Body of pancreas (tissue), 4 donors: ENCODE results near the gene RAD51B. TPM values are rescaled to one million over a fixed set of nuclear protein-coding genes. Genes with fewer than 3 reads are reported as not detected.
"Not testable (repeated sequence)": the region's sequence is repeated elsewhere in the genome, so short reads cannot be mapped to it uniquely, and the experiment has no call there.

ENCODE experiments used
- ATAC-seq: fragments of 150-250 bp; one replicate; pipeline ENCODE4 v1.9.1; 2016
- DNase-seq, 4 donors: peaks; one replicate each; pipeline ENCODE4 v3.0.0-alpha.2; 2019
- H3K27ac ChIP-seq, 4 donors: fragments of 200-600 bp; sonication (generic); 1 replicate in 3 of 4; 2 replicates in 1 of 4; pipeline versions ENCODE4 v1.5.1 to v1.6.1; 2016 to 2019; ENCODE audit warnings: mild to moderate bottlenecking in 1 of 4, mixed read lengths in 1 of 4, moderate library complexity in 1 of 4
- H3K27me3 ChIP-seq, 2 donors: fragments of 200-600 bp; sonication (generic); one replicate each; pipeline ENCODE4 v1.6.0; 2016; ENCODE audit warnings: mild to moderate bottlenecking in 1 of 2
- H3K36me3 ChIP-seq, 2 donors: fragments of 200-600 bp; sonication (generic); replicated peaks in 1 of 2; 2 replicates each; pipeline ENCODE4 v1.5.1; 2016; ENCODE audit warnings: low read depth in 2 of 2; ENCODE audit not compliant: insufficient read depth in 1 of 2
- H3K4me1 ChIP-seq: fragments of 200-600 bp; sonication (generic); one replicate; pipeline ENCODE4 v1.6.0; 2016
- H3K4me3 ChIP-seq, 2 donors: fragments of 200-600 bp; sonication (generic); 1 replicate in 1 of 2; 2 replicates in 1 of 2; pipeline ENCODE4 v1.5.1; 2016 to 2019
- H3K9me3 ChIP-seq, 3 donors: fragments of 200-600 bp; sonication (generic); 1 replicate in 2 of 3; 2 replicates in 1 of 3; pipeline ENCODE4 v1.5.1; 2016
- POLR2A ChIP-seq, 3 donors: fragments of 450-650 bp; IDR thresholded peaks; one replicate each; pipeline ENCODE4 v1.6.1; 2016; ENCODE audit warnings: antibody characterized with exemption in 3 of 3, mild to moderate bottlenecking in 2 of 3
- WGBS, 2 donors: methylation state at CpG; one replicate each; pipeline ENCODE4 v1.1.5; 2017; 5-methylcytosine and 5-hydroxymethylcytosine counted together
- intact Hi-C: fragments of 100-400 bp; cut with DNase I; formaldehyde crosslinking; loops from one replicate; pipeline ENCODE4 v1.15.1; 2023
- total RNA-seq, 2 donors: library from RNA; depleted of rRNA; stranded (reverse); fragments of >200 nt; gene quantifications; one replicate each; pipeline ENCODE4 v1.1.0, GENCODE V29; 2016
- TF ChIP-seq, protein P1 (sequence below), 7 experiments: fragments of 450-650 bp in 4 of 7; fragments of 200-600 bp in 3 of 7; sonication (generic) in 3 of 7; IDR thresholded peaks; one replicate each; pipeline ENCODE4 v1.5.1; 2016 to 2019; ENCODE audit warnings: antibody characterized with exemption in 7 of 7

Gene RAD51B
- total RNA-seq, 2 donors from 2014 or later = 12.2 to 29.6 TPM

DNA sequence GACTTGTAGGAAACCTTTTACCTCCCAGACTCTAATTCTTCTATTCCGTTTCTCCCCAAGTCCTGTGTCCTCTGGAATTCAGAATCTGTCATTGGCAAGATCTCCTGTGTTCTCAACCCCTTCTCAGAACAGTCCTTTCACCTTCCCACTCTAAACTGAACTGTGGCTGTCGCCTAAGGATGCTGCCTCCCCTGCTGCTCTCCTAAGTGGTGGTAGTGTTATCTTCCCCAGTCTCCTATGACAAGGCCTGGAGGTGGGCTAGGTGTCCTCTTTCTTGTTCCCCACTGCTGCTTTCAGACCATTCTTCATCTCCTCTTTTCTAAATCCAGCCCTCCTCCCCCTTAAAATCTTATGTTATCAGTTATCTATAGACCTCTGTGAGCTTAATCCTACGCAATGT is 397.4 kb downstream of the RAD51B start:
- no peak for DNase-seq
- Histone ChIP-seq H3K27me3 (no peaks in the 10 kb centered on the region), H3K4me1 (peaks cover 27% of the 10 kb centered on the region), H3K9me3 (no peaks in the 10 kb centered on the region), H3K4me3 (no peak overlapping the region), H3K27ac (no peak overlapping the region), H3K36me3 (no peaks in the 10 kb centered on the region)
- WGBS, 2 donors = 90 to 97% methylated on average over 3 of the region's 3 CpGs
- ATAC-seq = no peak
- intact Hi-C loops = no loop called here
- TF ChIP-seq, protein P1, sequence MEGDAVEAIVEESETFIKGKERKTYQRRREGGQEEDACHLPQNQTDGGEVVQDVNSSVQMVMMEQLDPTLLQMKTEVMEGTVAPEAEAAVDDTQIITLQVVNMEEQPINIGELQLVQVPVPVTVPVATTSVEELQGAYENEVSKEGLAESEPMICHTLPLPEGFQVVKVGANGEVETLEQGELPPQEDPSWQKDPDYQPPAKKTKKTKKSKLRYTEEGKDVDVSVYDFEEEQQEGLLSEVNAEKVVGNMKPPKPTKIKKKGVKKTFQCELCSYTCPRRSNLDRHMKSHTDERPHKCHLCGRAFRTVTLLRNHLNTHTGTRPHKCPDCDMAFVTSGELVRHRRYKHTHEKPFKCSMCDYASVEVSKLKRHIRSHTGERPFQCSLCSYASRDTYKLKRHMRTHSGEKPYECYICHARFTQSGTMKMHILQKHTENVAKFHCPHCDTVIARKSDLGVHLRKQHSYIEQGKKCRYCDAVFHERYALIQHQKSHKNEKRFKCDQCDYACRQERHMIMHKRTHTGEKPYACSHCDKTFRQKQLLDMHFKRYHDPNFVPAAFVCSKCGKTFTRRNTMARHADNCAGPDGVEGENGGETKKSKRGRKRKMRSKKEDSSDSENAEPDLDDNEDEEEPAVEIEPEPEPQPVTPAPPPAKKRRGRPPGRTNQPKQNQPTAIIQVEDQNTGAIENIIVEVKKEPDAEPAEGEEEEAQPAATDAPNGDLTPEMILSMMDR (IDR thresholded peaks at IDR 0.05) = no peak

DNA sequence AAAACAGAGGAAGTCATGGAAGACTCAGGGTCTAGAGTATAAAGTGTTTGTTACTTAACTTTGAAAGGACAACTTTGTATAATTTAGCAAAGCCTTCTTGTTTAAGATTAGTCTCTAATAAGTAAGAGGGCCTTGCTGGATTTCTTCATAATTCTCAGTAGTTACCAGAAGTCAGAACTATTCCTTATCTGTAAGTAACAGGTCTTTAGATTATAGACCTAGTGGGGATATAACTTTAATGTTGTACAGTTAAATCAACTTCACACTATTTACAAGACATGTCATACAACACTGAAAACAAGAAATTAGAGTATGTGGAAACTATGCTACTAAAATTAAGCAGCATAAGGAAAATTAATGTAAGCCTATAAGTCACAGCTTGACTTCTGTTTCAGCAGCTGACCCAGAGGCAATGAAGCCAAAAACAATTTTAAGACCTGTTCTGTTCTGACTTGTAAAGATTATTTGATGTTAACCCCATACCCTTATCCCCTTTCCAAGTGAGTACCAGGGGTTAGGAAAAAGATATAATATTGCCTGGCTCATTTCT is 398.3 kb downstream of the RAD51B start:
- H3K27me3 ChIP-seq = no peaks in the 10 kb centered on the region
- H3K27ac ChIP-seq = no peak overlapping the region
- no peaks in the 10 kb centered on the region for H3K36me3 ChIP-seq
- H3K9me3 ChIP-seq = no peaks in the 10 kb centered on the region
- intact Hi-C loops = no loop called here
- H3K4me3 ChIP-seq = no peak overlapping the region
- H3K4me1 ChIP-seq = peaks cover 22% of the 10 kb centered on the region
- TF ChIP-seq POLR2A (IDR thresholded peaks at IDR 0.05) = no peak
- TF ChIP-seq, protein P1 (IDR thresholded peaks at IDR 0.05) = no peak
- no peak for ATAC-seq
- no peak for DNase-seq

DNA sequence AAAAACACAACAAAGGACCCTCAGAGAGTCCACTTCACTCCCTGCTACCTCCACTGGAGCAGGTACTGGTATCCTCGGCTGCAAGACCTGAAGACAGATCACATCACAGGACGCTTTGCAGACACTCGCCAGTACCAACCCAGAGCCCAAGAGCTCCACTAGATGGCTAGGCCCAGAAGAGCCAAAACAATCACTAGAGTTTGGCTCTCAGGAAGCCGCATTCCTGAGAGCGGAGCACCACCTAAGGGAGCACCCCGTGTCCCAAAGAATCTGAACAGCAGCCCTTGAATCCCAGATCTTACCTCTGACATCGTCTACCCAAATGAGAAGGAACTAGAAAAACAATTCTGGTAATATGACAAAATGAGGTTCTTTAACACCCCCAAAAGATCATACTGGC is 399.8 kb downstream of the RAD51B start:
- Histone ChIP-seq H3K9me3 (no peaks in the 10 kb centered on the region), H3K27ac (no peak overlapping the region), H3K27me3 (no peaks in the 10 kb centered on the region), H3K4me3 (no peak overlapping the region), H3K4me1 (peaks cover 22% of the 10 kb centered on the region), H3K36me3 (no peaks in the 10 kb centered on the region)
- no peak for TF ChIP-seq POLR2A (IDR thresholded peaks at IDR 0.05)
- TF ChIP-seq, protein P1 (IDR thresholded peaks at IDR 0.05) = no peak
- 92 to 97% methylated on average over 5 to 7 of the region's 7 CpGs for WGBS, 2 donors
- DNase-seq = no peak
- ATAC-seq = no peak
- intact Hi-C loops = no loop called here

DNA sequence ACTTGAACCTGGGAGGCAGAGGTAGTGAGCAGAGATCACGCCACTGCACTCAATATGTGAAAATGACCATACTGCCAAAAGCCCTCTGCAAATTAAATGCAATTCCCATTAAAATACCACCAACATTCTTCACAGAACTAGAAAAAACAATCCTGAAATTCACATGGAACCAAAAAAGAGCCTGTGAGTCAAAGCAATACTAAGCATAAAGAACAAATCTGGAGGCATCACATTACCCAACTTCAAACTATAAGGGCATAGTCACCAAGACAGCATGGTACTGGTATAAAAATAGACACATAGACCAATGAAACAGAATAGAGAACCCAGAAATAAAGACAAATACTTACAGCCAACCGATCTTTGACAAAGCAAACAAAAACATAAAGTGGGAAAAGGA is 401.5 kb downstream of the RAD51B start:
- H3K36me3 ChIP-seq, DNase-seq, H3K27me3 ChIP-seq, ATAC-seq, H3K4me3 ChIP-seq, H3K9me3 ChIP-seq, intact Hi-C loops, H3K27ac ChIP-seq: not testable (repeated sequence)
- 78 to 92% methylated on average over 2 of the region's 2 CpGs for WGBS, 2 donors
- H3K4me1 ChIP-seq = peaks cover 12% of the 10 kb centered on the region

DNA sequence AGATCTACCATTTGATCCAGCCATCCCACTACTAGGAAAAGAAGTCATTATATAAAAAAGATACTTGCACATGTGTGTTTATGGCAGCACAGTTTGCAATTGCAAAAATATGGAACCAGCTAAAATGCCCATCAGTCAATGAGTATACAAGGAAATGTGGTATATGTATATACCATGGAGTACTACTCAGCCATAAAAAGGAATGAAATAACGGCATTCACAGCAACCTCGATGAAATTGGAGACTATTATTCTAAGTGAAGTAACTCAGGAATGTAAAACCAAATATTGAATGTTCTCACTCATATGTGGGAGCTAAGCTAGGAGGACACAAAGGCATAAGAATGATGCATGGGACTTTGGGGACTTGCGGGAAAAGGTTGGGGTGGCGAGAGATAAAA is 402.6 kb downstream of the RAD51B start:
- Histone ChIP-seq H3K27ac (no peak overlapping the region), H3K27me3 (no peaks in the 10 kb centered on the region), H3K4me3 (no peak overlapping the region), H3K4me1 (peaks cover 9% of the 10 kb centered on the region), H3K36me3 (no peaks in the 10 kb centered on the region), H3K9me3 (no peaks in the 10 kb centered on the region)
- no peak for TF ChIP-seq POLR2A (IDR thresholded peaks at IDR 0.05)
- TF ChIP-seq, protein P1 (IDR thresholded peaks at IDR 0.05) = no peak
- DNase-seq (no peak), ATAC-seq (no peak)
- intact Hi-C loops = no loop called here
- WGBS, 2 donors = 93 to 95% methylated on average over 4 of the region's 4 CpGs
